ENCODE data around the gene DYNLRB1. TPM values are rescaled to one million over a fixed set of nuclear protein-coding genes. Genes with fewer than 3 reads are reported as not detected.

The DYNLRB1 gene
- total and polyA plus RNA-seq, 2 donors (not counting 1 experiment from before 2014, with no cell fraction given), result 55.3 to 120 TPM

DNA sequence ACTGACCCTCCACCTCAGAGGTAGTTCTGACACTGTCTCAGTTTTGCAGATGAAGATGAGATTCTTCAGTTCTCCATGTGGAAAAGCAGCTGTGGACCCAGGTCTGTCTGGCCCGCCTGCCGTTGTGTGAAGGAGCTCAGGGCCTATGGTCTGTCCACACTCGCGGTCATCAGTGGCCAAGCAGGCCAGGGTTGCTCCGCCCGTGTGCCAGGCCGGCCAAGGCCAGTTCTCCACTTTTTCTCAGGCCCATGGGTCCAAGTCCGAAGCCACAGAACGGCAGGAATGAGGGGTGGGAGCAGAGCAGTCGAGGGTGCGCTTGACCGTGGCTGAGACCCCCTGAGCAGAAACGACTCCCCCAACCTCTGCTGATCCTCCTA is 33.7 kb downstream of the DYNLRB1 start:
- H3K27ac ChIP-seq (ENCODE audit: low read length in 2 of 2), result no peak overlapping the region
- CTCF ChIA-PET, result interaction anchor here (1.8 kb wide), 1 partner anchor 10 kb away, joined by 5 read pairs; no protein-coding TSS in a partner anchor
- no peaks in the 10 kb centered on the region for H3K36me3 ChIP-seq (replicated peaks in 1 of 2; ENCODE audit: control extremely low read depth in 1 of 2, control insufficient read depth in 1 of 2, extremely low read depth in 1 of 2, insufficient read depth in 2 of 2, low read length in 1 of 2)
- peaks cover 4% of the 10 kb centered on the region for H3K4me1 Mint-ChIP-seq
- 100% methylated on average over 9 of the region's 13 CpGs for WGBS (ENCODE audit: insufficient coverage)
- H3K27me3 ChIP-seq (replicated peaks in 1 of 4; ENCODE audit: control extremely low read depth in 1 of 4, control insufficient read depth in 3 of 4, insufficient read depth in 4 of 4, low read length in 3 of 4), result peaks cover 0 to 4% (median 0%) of the 10 kb centered on the region in 4 experiments
- H3K27ac Mint-ChIP-seq, result no peak overlapping the region
- peaks cover 3% of the 10 kb centered on the region for H3K27me3 Mint-ChIP-seq
- DNase-seq (no peak), ATAC-seq (ENCODE audit: low read depth) (no peak)
- no peaks in the 10 kb centered on the region for H3K79me2 ChIP-seq (ENCODE audit: control insufficient read depth, insufficient read depth, low read length)
- no peak overlapping the region for H3K4me2 ChIP-seq (replicated peaks; ENCODE audit: low read depth, low read length, poor library complexity, severe bottlenecking)
- no peak overlapping the region for H2AFZ ChIP-seq (ENCODE audit: insufficient read depth, low read depth, low read length, poor library complexity, severe bottlenecking)
- H3K4me3 Mint-ChIP-seq, result no peak overlapping the region
- POLR2A ChIA-PET, result no interaction called here
- no peak overlapping the region for H3K9ac ChIP-seq (ENCODE audit: low read length)
- TF ChIP-seq EZH2 (IDR thresholded peaks at IDR 0.05; ENCODE audit: borderline replicate concordance, insufficient read depth, low read depth, low read length, poor library complexity, severe bottlenecking), result no peak
- TF ChIP-seq, protein P1, sequence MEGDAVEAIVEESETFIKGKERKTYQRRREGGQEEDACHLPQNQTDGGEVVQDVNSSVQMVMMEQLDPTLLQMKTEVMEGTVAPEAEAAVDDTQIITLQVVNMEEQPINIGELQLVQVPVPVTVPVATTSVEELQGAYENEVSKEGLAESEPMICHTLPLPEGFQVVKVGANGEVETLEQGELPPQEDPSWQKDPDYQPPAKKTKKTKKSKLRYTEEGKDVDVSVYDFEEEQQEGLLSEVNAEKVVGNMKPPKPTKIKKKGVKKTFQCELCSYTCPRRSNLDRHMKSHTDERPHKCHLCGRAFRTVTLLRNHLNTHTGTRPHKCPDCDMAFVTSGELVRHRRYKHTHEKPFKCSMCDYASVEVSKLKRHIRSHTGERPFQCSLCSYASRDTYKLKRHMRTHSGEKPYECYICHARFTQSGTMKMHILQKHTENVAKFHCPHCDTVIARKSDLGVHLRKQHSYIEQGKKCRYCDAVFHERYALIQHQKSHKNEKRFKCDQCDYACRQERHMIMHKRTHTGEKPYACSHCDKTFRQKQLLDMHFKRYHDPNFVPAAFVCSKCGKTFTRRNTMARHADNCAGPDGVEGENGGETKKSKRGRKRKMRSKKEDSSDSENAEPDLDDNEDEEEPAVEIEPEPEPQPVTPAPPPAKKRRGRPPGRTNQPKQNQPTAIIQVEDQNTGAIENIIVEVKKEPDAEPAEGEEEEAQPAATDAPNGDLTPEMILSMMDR (IDR thresholded peaks at IDR 0.05), result no peak
- no peaks in the 10 kb centered on the region for H3K9me3 ChIP-seq (ENCODE audit: control extremely low read depth in 1 of 3, control insufficient read depth in 2 of 3, insufficient read depth in 1 of 3, low read length in 2 of 3)
- intact Hi-C loops (cut with micrococcal nuclease), result no loop called here
- no peak overlapping the region for H3K4me3 ChIP-seq (ENCODE audit: control extremely low read depth in 1 of 5, extremely low read depth in 1 of 5, insufficient read depth in 1 of 5, low read depth in 2 of 5, low read length in 4 of 5)
- no peaks in the 10 kb centered on the region for H3K9me3 Mint-ChIP-seq (ENCODE audit: insufficient read depth)
- no peaks in the 10 kb centered on the region for H4K20me1 ChIP-seq (ENCODE audit: control insufficient read depth, insufficient read depth, low read length, poor library complexity, severe bottlenecking)
- no peaks in the 10 kb centered on the region for H3K4me1 ChIP-seq (ENCODE audit: control insufficient read depth in 2 of 2, insufficient read depth in 2 of 2, low read length in 2 of 2)

DNA sequence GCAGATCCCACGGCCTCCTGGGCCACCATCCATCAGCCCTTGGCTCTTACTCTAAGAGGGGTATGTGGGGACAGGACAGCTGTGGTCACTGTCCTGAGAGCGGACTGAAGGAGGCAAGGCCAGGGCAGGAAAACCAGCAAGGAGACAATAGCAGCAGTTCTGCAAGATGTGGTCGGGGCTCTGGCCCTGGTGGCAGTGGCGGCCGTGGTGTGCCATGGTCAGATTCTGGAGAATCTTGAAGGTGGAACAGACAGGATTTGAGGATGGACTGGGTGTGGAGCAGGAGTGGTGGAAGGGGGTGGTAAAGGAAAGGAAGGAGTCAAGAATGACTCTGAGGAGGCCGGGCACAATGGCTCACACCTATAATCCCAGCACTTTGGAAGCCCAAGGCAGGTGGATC is 36.3 kb downstream of the DYNLRB1 start:
- CTCF ChIA-PET, result no interaction called here
- POLR2A ChIA-PET, result no interaction called here
- H3K4me3 Mint-ChIP-seq, result no peak overlapping the region

More for the DNA sequence above, 36.3 kb downstream of the DYNLRB1 start:
- DNase-seq, result no peak
- intact Hi-C loops (cut with micrococcal nuclease), result no loop called here
- Histone ChIP-seq H3K4me3 (ENCODE audit: control extremely low read depth in 1 of 5, extremely low read depth in 1 of 5, insufficient read depth in 1 of 5, low read depth in 2 of 5, low read length in 4 of 5) (no peak overlapping the region), H3K79me2 (ENCODE audit: control insufficient read depth, insufficient read depth, low read length) (no peaks in the 10 kb centered on the region), H4K20me1 (ENCODE audit: control insufficient read depth, insufficient read depth, low read length, poor library complexity, severe bottlenecking) (no peaks in the 10 kb centered on the region), H3K9me3 (ENCODE audit: control extremely low read depth in 1 of 3, control insufficient read depth in 2 of 3, insufficient read depth in 1 of 3, low read length in 2 of 3) (no peaks in the 10 kb centered on the region), H3K27me3 (replicated peaks in 1 of 4; ENCODE audit: control extremely low read depth in 1 of 4, control insufficient read depth in 3 of 4, insufficient read depth in 4 of 4, low read length in 3 of 4) (no peaks in the 10 kb centered on the region), H3K4me1 (ENCODE audit: control insufficient read depth in 2 of 2, insufficient read depth in 2 of 2, low read length in 2 of 2) (peaks cover 4% of the 10 kb centered on the region in 2 donors), H3K36me3 (replicated peaks in 1 of 2; ENCODE audit: control extremely low read depth in 1 of 2, control insufficient read depth in 1 of 2, extremely low read depth in 1 of 2, insufficient read depth in 2 of 2, low read length in 1 of 2) (no peaks in the 10 kb centered on the region), H2AFZ (ENCODE audit: insufficient read depth, low read depth, low read length, poor library complexity, severe bottlenecking) (no peak overlapping the region), H3K9ac (ENCODE audit: low read length) (no peak overlapping the region), H3K4me2 (replicated peaks; ENCODE audit: low read depth, low read length, poor library complexity, severe bottlenecking) (no peak overlapping the region), H3K27ac (ENCODE audit: low read length in 2 of 2) (no peak overlapping the region)
- Mint-ChIP-seq H3K27ac (no peak overlapping the region), H3K9me3 (ENCODE audit: insufficient read depth) (no peaks in the 10 kb centered on the region), H3K27me3 (no peaks in the 10 kb centered on the region), H3K4me1 (peaks cover 4% of the 10 kb centered on the region)
- TF ChIP-seq, protein P1 (IDR thresholded peaks at IDR 0.05), result no peak
- TF ChIP-seq EZH2 (IDR thresholded peaks at IDR 0.05; ENCODE audit: borderline replicate concordance, insufficient read depth, low read depth, low read length, poor library complexity, severe bottlenecking), result no peak
- 96% methylated on average over 4 of the region's 6 CpGs for WGBS (ENCODE audit: insufficient coverage)
- ATAC-seq (ENCODE audit: low read depth), result no peak

All from B cell (primary cell).